ENCODE results near the gene MINDY2.
"Not testable (repeated sequence)": the region's sequence is repeated elsewhere in the genome, so short reads cannot be mapped to it uniquely, and the experiment has no call there.

MINDY2 gene

DNA sequence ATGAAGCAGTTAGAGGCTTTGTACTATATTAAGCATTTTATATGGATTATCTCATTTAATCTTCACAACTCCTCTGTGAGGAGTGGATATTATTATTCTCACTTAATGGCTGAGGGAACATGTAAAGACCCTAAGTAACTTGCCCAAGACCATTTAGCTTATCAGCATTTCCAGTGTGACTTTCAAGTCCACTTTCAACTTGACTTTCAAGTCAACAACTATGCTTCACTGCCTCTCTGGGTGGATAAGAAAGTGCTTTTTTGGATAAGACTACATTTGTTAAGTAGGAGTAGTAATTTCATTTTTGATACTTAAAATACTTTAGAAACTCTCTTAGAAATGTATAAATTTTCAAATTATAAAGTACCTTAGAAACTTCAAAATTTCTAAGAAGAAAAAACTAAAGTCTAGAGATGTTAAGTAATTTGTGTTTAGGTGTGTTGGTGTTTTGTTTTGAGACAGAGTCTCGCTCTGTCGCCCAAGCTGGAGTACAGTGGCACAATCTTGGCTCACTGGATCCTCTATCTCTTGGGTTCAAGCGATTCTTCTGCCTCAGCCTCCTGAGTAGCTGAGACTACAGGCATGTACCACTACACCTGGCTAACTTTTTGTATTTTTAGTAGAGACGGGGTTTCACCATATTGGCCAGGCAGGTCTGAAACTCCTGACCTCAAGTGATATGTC, 71.8 kb downstream of the MINDY2 start:
- H3K27ac Mint-ChIP-seq, result no peak overlapping the region
- no peaks in the 10 kb centered on the region for H3K4me1 Mint-ChIP-seq
- H3K4me3 Mint-ChIP-seq, result no peak overlapping the region
- peaks cover 12% of the 10 kb centered on the region for H3K36me3 Mint-ChIP-seq
- H3K9me3 Mint-ChIP-seq, result no peaks in the 10 kb centered on the region
- no peaks in the 10 kb centered on the region for H3K27me3 Mint-ChIP-seq

DNA sequence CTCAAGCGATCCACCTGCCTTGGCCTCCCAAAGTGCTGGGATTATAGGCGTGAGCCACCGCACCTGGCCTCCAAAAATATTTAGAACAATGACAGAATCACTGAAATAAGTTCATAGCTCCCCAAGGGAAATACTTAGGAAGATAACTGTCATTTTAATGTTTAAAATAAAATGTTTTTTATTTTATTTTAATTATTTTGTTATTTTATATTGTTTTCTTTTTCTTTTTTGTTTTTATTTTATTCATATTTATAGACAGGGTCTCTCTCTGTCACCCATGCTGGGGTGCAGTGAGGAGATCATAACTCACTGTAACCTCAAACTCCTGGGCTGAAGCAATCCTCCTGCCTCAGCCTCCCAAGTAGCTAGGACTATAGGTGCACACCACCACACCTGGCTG, 80.1 kb downstream of the MINDY2 start:
- not testable (repeated sequence) for H3K27me3 Mint-ChIP-seq, H3K4me1 Mint-ChIP-seq, H3K27ac Mint-ChIP-seq, H3K9me3 Mint-ChIP-seq, H3K4me3 Mint-ChIP-seq
- H3K36me3 Mint-ChIP-seq, result peaks cover 22% of the 10 kb centered on the region

DNA sequence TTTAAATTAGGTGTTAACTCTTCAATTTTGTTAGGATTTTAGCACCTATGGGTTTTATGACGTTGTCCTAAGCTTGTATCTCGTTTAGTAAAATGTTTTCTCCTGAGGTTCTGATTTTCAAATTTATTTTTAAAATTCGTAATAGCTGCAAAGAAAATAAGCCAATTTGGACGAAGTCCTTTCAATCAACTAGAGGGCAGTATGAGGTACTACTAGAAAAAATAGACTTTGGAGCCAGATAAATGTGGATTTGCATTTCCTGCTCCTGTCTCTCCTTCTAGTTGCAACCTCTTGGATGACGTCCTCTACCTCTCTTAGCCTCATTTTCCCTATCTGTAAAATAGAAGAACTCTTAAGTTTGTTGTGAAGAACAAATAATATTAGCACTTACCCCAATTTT, 81.2 kb downstream of the MINDY2 start:
- Mint-ChIP-seq H3K4me3 (no peak overlapping the region), H3K27ac (no peak overlapping the region), H3K4me1 (no peaks in the 10 kb centered on the region), H3K9me3 (no peaks in the 10 kb centered on the region), H3K36me3 (peaks cover 21% of the 10 kb centered on the region), H3K27me3 (no peaks in the 10 kb centered on the region)

DNA sequence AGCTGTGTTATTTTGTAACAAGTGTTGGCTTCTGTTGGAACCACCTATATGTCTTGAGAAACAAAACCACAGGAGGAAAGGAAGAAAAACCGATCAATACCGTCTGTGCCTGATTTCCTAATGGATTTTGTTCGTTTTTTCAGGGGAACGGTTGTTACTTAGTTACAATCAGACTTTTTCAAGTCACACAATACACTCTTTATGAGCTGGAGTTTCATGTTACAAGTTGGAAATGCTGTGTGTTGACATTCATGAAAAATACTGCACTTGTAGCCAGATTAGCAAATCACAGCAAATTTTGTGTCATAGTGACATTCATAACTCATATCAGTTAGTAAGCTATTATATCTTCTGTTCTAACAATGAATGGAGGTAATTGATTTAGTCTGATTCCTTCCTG, 83.5 kb downstream of the MINDY2 start:
- Mint-ChIP-seq H3K27me3 (no peaks in the 10 kb centered on the region), H3K9me3 (no peaks in the 10 kb centered on the region), H3K36me3 (peaks cover 8% of the 10 kb centered on the region), H3K4me1 (no peaks in the 10 kb centered on the region), H3K4me3 (no peak overlapping the region), H3K27ac (no peak overlapping the region)

DNA sequence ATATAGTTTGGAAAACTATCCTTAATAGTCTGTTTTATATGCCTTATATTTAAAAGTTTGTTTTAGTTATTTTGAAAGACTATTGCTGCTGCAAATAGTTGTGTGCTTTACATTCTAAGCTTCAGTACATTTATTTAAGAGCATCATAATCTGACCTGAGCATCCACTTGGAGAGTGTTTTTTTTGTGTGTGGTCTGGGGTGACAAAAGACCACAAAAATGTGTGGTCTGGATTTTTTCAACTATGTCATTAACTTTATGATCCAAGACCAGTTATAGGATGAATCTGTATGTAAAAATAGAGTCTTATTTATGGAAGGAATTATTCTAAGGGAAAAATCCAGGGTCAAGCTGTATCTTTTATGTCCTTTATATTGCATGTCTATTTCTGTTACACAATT, 85.0 kb downstream of the MINDY2 start:
- H3K27me3 Mint-ChIP-seq, result no peaks in the 10 kb centered on the region
- peaks cover 6% of the 10 kb centered on the region for H3K36me3 Mint-ChIP-seq
- peaks cover under 1% of the 10 kb centered on the region for H3K4me1 Mint-ChIP-seq
- no peak overlapping the region for H3K27ac Mint-ChIP-seq
- no peaks in the 10 kb centered on the region for H3K9me3 Mint-ChIP-seq
- no peak overlapping the region for H3K4me3 Mint-ChIP-seq

DNA sequence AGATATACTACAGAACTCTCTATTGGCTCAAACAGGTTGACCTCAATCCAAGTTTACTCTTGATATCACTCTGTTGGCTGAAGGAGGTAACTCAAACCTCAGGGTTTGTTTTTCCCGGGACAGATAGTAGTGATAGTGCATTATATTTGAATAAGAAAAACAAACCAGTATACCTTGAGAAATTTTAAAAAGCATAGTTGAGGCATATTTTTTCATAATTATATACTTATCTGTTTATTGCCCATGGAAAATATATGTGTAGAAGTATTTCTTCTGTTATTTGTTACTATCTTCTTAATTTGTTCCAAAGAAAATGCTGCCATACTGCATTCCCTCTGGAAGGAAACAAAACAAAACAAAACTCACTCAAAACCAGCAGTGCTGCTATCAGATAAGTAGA, 85.5 kb downstream of the MINDY2 start:
- not testable (repeated sequence) for H3K27me3 Mint-ChIP-seq, H3K4me3 Mint-ChIP-seq, H3K9me3 Mint-ChIP-seq, H3K27ac Mint-ChIP-seq, H3K36me3 Mint-ChIP-seq, H3K4me1 Mint-ChIP-seq

DNA sequence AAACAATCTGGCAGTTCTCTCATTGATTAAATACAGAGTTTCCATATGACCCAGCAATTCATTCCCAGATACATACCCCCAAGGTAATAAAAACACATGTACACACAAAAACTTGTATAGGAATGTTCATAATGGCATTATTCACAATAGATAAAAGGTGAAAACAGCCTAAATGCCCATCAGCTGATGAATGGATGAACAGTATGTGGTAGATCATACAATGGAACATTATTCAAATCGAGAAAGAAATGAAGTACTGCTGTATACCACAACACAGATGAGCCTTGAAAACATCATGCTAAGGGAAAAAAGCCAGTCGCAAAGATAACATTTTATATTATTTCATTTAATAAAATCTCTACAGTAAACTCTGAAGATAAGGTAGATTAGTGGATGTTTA, 91.2 kb downstream of the MINDY2 start:
- H3K27ac Mint-ChIP-seq, result no peak overlapping the region
- H3K4me1 Mint-ChIP-seq, result peaks cover 23% of the 10 kb centered on the region
- H3K4me3 Mint-ChIP-seq, result no peak overlapping the region
- H3K9me3 Mint-ChIP-seq, result no peaks in the 10 kb centered on the region
- peaks cover 1% of the 10 kb centered on the region for H3K36me3 Mint-ChIP-seq
- peaks cover 6% of the 10 kb centered on the region for H3K27me3 Mint-ChIP-seq

DNA sequence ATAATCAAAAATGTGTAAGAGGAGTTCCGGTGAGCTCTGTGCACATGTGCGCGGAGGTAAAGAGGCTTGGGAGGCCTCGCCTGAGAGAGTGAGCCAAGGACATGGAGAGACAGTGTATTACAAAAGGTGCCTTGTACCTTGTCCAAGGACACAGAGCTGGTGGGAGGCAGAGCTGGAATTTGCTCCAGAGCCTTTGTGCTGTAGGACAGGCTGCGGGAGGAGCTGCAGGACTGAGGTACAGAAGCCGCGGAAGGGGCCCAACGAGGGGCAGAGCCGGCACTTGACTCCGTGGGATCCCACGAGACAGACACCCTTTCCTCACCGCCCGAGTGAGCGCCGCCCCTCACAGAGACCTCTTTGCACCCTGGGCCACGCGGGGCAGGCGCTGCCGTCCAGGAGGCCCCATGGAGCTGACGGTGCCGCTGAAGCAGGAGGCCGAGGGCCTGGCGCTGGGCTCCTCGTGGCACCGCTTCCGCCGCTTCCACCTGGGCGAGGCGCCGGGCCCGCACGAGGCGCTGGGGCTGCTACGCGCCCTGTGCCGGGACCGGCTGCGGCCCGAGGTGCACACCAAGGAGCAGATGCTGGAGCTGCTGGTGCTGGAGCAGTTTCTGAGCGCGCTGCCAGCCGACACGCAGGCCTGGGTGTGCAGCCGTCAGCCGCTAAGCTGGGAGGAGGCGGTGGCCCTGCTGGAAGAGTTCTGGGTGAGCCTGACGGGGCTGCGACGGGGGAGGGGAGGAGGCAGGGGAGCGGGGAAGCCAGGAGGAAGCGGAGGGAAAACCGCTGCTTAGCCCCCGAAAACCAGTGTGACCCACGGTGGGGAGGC, 93.7 kb downstream of the MINDY2 start:
- H3K9me3 Mint-ChIP-seq, result no peaks in the 10 kb centered on the region
- H3K36me3 Mint-ChIP-seq, result peaks cover 2% of the 10 kb centered on the region
- H3K4me1 Mint-ChIP-seq, result peaks cover 23% of the 10 kb centered on the region
- peaks cover 6% of the 10 kb centered on the region for H3K27me3 Mint-ChIP-seq
- peak overlapping the region; percentile 20 for H3K27ac Mint-ChIP-seq
- H3K4me3 Mint-ChIP-seq, result peak overlapping the region; percentile 35

DNA sequence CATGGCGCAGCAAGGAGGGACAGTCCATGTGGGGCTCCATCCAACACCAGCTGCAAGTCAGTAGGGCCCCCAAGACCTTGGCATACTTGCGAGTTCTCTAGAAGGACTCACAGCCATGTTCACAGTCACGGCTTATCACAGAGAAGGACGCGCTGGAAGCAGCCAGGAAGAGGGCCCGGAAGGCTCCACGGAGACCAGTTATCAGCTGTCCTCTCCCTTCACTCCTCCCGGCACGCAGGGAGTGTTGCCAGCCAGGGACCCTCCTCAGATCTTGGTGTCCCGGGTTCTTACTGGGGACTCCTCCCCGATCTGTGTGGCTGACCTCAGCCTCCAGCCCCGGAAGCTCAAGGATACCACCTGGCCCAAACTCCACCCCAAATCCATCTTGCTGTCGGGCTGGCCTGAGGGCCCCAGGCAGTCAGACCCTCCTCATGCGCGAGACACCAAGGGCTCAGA, 94.4 kb downstream of the MINDY2 start:
- H3K27ac Mint-ChIP-seq, result no peak overlapping the region
- H3K4me3 Mint-ChIP-seq, result no peak overlapping the region
- H3K4me1 Mint-ChIP-seq, result peaks cover 23% of the 10 kb centered on the region
- peaks cover 2% of the 10 kb centered on the region for H3K36me3 Mint-ChIP-seq
- H3K27me3 Mint-ChIP-seq, result peaks cover 6% of the 10 kb centered on the region
- no peaks in the 10 kb centered on the region for H3K9me3 Mint-ChIP-seq

DNA sequence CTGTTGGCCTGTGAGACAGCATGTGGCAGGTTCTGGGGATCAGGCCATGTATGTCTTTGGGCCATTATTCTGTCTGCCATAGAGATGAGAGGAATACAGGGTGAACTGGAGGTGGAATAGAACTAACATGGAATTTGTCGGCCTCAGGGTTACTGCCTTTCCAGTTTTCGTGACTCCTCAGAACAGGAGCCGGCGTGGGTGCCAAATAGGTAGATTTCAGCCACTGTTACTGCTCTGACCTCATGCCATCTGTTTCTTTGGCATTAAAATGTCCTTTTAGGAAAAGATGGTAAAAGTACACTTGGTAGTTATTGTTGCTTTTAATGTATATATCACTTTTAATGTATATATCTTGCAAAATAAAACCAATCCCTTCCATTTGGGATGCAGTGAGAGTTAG, 96.8 kb downstream of the MINDY2 start:
- no peaks in the 10 kb centered on the region for H3K9me3 Mint-ChIP-seq
- peaks cover 2% of the 10 kb centered on the region for H3K36me3 Mint-ChIP-seq
- peaks cover 6% of the 10 kb centered on the region for H3K27me3 Mint-ChIP-seq
- H3K4me1 Mint-ChIP-seq, result peaks cover 7% of the 10 kb centered on the region
- H3K27ac Mint-ChIP-seq, result no peak overlapping the region
- H3K4me3 Mint-ChIP-seq, result no peak overlapping the region

DNA sequence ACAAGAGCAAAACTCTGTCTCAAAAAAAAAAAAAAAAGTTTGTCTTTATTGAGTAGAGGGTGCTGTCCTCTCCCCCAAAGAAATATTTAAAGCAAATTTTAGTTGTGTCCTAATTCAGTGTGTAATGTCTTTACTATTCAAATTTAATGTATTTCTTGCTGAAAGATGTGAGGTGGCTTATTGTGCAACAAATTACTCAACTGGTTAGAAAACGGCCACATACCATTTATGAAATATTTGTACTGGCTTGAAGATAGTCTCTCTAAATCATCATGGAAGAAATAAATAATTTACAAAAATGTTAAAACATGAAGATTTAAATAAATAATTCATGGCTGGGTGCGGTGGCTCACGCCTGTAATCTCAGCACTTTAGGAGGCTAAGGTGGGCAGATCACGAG, 99.3 kb downstream of the MINDY2 start:
- Mint-ChIP-seq H3K27me3 (no peaks in the 10 kb centered on the region), H3K4me1 (no peaks in the 10 kb centered on the region), H3K9me3 (no peaks in the 10 kb centered on the region), H3K36me3 (peaks cover 2% of the 10 kb centered on the region), H3K4me3 (no peak overlapping the region), H3K27ac (no peak overlapping the region)

DNA sequence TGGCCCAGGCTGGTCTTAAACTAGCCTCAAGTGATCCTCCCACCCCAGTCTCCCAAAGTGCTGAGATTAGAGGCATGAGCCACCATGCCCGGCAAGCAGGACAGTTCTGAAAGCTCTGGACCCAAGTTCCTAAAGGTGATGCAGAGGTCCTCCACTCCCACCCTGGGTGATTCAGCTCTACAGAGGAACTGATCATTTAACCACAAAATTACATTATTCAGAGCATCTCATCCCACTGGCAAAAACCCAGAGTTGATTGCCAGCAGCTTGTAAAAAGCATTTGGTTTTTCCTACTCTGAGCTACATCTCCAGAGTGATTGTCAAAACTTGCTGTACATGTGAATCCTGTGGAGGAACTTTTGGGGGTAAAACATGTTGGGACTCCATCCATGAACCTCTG, 102.2 kb downstream of the MINDY2 start:
- H3K4me1 Mint-ChIP-seq, result no peaks in the 10 kb centered on the region
- no peak overlapping the region for H3K27ac Mint-ChIP-seq
- no peak overlapping the region for H3K4me3 Mint-ChIP-seq
- no peaks in the 10 kb centered on the region for H3K27me3 Mint-ChIP-seq
- no peaks in the 10 kb centered on the region for H3K9me3 Mint-ChIP-seq
- peaks cover 8% of the 10 kb centered on the region for H3K36me3 Mint-ChIP-seq

DNA sequence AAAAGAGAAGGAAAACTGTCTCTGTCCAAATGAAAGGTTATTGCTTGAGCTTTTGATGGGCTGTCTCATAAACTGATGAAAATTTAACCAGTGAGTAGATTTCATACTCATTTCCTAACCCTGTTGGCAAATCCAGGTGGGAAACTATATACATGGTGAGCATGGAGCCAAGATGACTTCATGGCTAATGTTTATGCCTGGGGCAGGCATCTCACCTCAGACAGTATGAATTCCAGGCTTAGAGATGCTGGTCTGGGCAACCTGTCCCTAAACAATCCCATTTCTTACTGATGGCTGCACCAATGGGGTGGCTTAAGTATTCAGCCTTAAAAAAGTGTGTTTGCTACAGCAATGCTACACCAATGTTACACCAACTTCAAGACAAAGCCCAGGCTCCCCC, 104.2 kb downstream of the MINDY2 start:
- Mint-ChIP-seq H3K4me3 (no peak overlapping the region), H3K36me3 (peaks cover 19% of the 10 kb centered on the region), H3K27ac (no peak overlapping the region), H3K27me3 (no peaks in the 10 kb centered on the region), H3K4me1 (no peaks in the 10 kb centered on the region), H3K9me3 (no peaks in the 10 kb centered on the region)

DNA sequence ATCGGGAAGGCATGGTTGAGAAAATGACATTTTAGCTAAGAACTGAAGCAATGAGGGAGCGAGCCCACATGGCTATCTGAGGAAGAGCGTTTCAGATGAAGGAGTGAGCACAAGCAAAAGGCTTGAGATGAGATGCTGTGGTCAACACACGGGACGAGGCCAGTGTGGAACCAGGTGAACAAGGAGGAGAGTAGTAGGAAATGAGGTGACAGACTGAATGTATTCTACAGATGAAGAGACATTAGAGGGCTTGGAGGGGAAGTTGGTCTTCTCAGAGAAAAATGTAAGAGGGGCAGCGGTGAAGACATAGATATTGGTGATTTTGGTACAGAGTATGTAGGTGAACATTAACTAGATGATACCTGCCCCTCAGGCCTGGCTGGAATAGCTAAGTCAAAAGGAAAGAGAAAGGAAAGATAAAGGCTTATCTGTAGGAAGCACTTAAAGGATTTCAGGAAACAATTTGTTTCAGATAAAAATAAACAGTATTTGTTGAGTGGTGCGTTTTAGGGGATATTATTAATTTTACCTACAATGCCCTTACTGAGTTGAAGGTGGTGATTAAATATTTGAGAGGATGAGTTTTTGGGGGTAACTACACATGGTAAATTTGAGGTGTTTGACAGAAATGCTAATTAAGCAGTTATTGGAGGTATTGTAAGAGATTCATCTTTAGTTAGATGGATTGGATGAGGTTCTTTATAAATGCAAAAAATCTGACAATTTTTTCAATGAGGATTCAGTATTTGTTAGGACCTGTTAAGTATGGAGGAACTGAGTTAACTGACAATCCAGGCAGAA, 105.4 kb downstream of the MINDY2 start:
- no peak overlapping the region for H3K4me3 Mint-ChIP-seq
- no peaks in the 10 kb centered on the region for H3K4me1 Mint-ChIP-seq
- H3K36me3 Mint-ChIP-seq, result peaks cover 21% of the 10 kb centered on the region
- no peaks in the 10 kb centered on the region for H3K27me3 Mint-ChIP-seq
- peak overlapping the region; percentile 44 for H3K27ac Mint-ChIP-seq
- no peaks in the 10 kb centered on the region for H3K9me3 Mint-ChIP-seq

DNA sequence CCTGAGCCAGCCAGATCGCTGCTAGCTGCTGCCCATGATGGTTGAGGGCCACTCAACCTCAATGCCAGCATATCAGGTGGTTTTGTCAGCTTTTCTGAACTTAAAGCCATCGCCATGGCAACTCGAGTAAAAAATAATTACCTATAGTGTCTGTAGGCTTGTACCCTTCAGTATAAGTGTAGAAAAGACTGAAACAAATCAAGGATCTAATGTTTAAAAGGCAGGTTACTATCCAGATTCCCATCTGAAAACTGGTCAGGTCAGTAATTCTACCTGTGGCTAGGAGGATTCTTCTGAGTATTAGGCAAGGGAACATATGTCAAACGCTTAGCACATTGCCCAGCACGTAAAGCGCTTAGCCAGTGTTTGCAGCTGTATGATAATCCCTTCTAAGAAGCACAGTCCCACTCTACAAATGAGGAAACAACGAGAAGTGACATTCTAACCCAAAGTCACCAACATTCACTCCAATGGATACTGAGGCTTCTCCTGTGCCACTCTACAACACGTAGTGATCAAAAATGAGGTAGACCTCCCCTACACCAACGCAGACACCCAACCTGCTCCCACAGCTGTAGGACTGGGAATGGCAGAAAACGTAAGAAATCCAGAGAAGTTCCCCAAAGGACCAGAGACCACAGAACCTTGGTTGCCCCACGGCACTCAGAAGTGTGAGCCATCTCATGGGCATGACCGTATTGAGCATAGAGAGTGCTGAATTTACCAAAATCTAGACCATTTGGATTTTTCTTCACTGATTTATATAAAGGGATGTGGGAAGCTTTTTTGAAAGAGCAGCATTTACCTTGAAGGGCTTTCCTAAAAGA, 107.1 kb downstream of the MINDY2 start:
- Mint-ChIP-seq H3K27ac (no peak overlapping the region), H3K27me3 (no peaks in the 10 kb centered on the region), H3K36me3 (peaks cover 31% of the 10 kb centered on the region), H3K9me3 (no peaks in the 10 kb centered on the region), H3K4me3 (no peak overlapping the region), H3K4me1 (no peaks in the 10 kb centered on the region)
